Uterus (tissue), 4 donors: Measurements from ENCODE around the gene ZNF283. TPM values are rescaled to one million over a fixed set of nuclear protein-coding genes. Genes with fewer than 3 reads are reported as not detected.

Source experiments
- DNase-seq, 2 donors: peaks; one replicate each; pipeline ENCODE4 v3.0.0-alpha.2; 2019 to 2020
- H3K27ac ChIP-seq, 2 donors: fragments of 200-600 bp; sonication (generic); 1 replicate in 1 of 2; 2 replicates in 1 of 2; pipeline ENCODE4 v1.5.1; 2016 to 2018
- H3K27me3 ChIP-seq, 2 donors: fragments of 200-600 bp; sonication (generic); one replicate each; pipeline ENCODE4 v1.5.1; 2018 to 2019; ENCODE audit warnings: control low read depth in 1 of 2
- H3K36me3 ChIP-seq, 2 donors: fragments of 200-600 bp; sonication (generic); one replicate each; pipeline ENCODE4 v1.5.1; 2019; ENCODE audit warnings: control low read depth in 1 of 2
- H3K4me1 ChIP-seq, 2 donors: fragments of 200-600 bp; sonication (generic); one replicate each; pipeline ENCODE4 v1.5.1; 2018 to 2019; ENCODE audit warnings: control low read depth in 1 of 2
- H3K4me3 ChIP-seq, 2 donors: fragments of 200-600 bp; sonication (generic); 1 replicate in 1 of 2; 2 replicates in 1 of 2; pipeline ENCODE4 v1.5.1; 2018 to 2019; ENCODE audit warnings: mild to moderate bottlenecking in 1 of 2
- H3K9me3 ChIP-seq, 2 donors: fragments of 200-600 bp; sonication (generic); one replicate each; pipeline ENCODE4 v1.5.1; 2019; ENCODE audit warnings: control low read depth in 1 of 2
- CTCF ChIP-seq, 4 experiments: fragments of 200-600 bp in 2 of 4; fragments of 450-650 bp in 2 of 4; sonication (generic) in 2 of 4; IDR thresholded peaks; one replicate each; pipeline ENCODE4 v1.5.1; 2016 to 2019; ENCODE audit warnings: antibody characterized with exemption in 4 of 4, mild to moderate bottlenecking in 2 of 4, moderate library complexity in 1 of 4
- POLR2A ChIP-seq, 2 donors: fragments of 450-650 bp; IDR thresholded peaks; one replicate each; pipeline ENCODE4 v1.6.1; 2016; ENCODE audit warnings: antibody characterized with exemption in 2 of 2, mild to moderate bottlenecking in 1 of 2, moderate library complexity in 1 of 2
- intact Hi-C: fragments of 100-400 bp; cut with DNase I; formaldehyde crosslinking; loops from one replicate; pipeline ENCODE4 v1.15.1; 2023; ENCODE audit warnings: low total_unique reads
- total RNA-seq, 4 donors: library from RNA; depleted of rRNA in 3 of 4; stranded (reverse); fragments of >200 nt in 3 of 4; gene quantifications; one replicate each; pipeline versions ENCODE4 v1.1.0 to v1.2.4, GENCODE V29; 2014 to 2023
- donor health status: DM: yes; HTN: yes; CAD: no.

The ZNF283 gene
- total RNA-seq, 4 donors from 2014 or later = 1.8 to 52.6 (median 14.1) TPM

DNA sequence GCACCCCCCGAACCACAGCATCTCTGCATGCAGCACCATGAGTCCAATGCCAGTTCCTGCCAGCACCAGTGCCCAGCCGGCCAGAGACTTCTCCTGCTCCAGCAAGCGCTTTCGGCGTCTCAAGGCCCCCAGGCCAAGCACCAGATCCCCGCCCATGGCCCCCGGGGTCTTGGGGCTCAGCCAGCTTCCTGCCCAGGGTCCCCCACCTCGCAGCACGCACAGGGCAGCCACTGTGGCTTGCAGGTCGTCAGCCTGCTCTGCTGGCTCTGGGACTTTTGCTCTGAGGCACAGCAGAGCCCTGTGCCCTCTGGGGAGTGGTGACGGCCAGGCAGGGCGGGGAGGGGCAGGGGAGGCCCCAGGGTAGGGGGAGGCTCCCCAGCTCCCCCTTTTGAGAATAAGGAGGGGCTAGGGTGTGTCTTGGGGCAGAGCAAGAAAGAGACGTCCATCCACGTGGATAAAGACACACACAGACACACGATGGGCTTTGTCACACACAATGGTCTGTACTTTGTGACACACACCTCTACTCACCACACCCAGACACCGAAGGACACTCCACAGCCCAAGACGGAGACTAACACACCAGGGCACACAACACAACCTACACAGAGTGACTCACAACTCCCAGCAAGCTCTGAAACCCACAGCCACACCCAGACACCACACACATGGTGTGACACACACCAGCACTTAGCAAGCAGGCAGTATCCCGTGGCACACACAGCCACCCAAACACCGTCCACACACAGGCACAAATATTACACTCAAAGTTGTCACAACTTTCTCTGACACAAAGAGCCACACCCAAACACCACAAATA lies 46.2 kb upstream of the ZNF283 start, which contains the start of gene KCNN4:
Gene KCNN4, minus strand, starts transcription at position 268 of the 820 bp plus-strand sequence. Its CDS starts 112 bp downstream, at position 156.
- TF ChIP-seq POLR2A (IDR thresholded peaks at IDR 0.05) (no peak), CTCF (IDR thresholded peaks at IDR 0.05) (no peak)
- Histone ChIP-seq H3K4me3 (no peak within 1 kb of the TSS), H3K9me3 (no peaks in the 10 kb centered on the region), H3K36me3 (no peaks in the 10 kb centered on the region), H3K27ac (peak within 1 kb of the TSS in 1 of 2 donors; percentile 14), H3K27me3 (no peaks in the 10 kb centered on the region), H3K4me1 (no peaks in the 10 kb centered on the region)
- intact Hi-C loops = loop anchor here (5.0 kb wide), 1 partner anchor 34 kb away; no protein-coding TSS in a partner anchor
- DNase-seq = no peak

- intact Hi-C loops = loop anchor here (5.0 kb wide), 1 partner anchor 34 kb away; no protein-coding TSS in a partner anchor
- H3K36me3 ChIP-seq = no peaks in the 10 kb centered on the region
- H3K4me3 ChIP-seq = no peak overlapping the region
- H3K4me1 ChIP-seq = no peaks in the 10 kb centered on the region
- no peaks in the 10 kb centered on the region for H3K9me3 ChIP-seq
- H3K27ac ChIP-seq = no peak overlapping the region
- DNase-seq = no peak
- TF ChIP-seq CTCF (IDR thresholded peaks at IDR 0.05) (no peak), POLR2A (IDR thresholded peaks at IDR 0.05) (no peak)
- H3K27me3 ChIP-seq = no peaks in the 10 kb centered on the region
These were observed 45.4 kb upstream of the ZNF283 start for GRCh38 chr19:43781630-43782310.

DNA sequence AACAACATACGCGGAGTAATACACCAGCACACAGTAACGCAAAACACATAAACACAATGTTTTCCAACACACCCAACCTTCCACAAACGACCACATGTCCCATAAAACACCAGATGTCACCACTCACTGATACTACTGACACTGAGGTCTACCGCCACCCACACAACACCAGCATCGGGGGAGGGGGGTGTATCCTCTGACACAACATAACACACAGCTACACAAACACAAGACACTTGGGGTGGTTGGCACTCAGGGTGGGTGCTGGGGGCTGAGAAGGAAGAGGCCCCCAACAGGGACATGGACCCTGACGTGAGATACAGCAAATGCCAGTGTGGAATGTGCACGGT lies 44.8 kb upstream of the ZNF283 start:
- no peak for DNase-seq
- intact Hi-C loops = loop anchor here (5.0 kb wide), 1 partner anchor 35 kb away; no protein-coding TSS in a partner anchor
- no peaks in the 10 kb centered on the region for H3K27me3 ChIP-seq
- H3K27ac ChIP-seq = no peak overlapping the region
- H3K9me3 ChIP-seq = no peaks in the 10 kb centered on the region
- TF ChIP-seq CTCF (IDR thresholded peaks at IDR 0.05) (no peak), POLR2A (IDR thresholded peaks at IDR 0.05) (no peak)
- no peaks in the 10 kb centered on the region for H3K36me3 ChIP-seq
- H3K4me1 ChIP-seq = no peaks in the 10 kb centered on the region
- no peak overlapping the region for H3K4me3 ChIP-seq

- no peaks in the 10 kb centered on the region for H3K9me3 ChIP-seq
- intact Hi-C loops = loop anchor here (5.0 kb wide), 1 partner anchor 35 kb away; no protein-coding TSS in a partner anchor
- no peaks in the 10 kb centered on the region for H3K4me1 ChIP-seq
- DNase-seq = no peak
- H3K4me3 ChIP-seq = no peak overlapping the region
- no peak overlapping the region for H3K27ac ChIP-seq
- no peaks in the 10 kb centered on the region for H3K27me3 ChIP-seq
- TF ChIP-seq POLR2A (IDR thresholded peaks at IDR 0.05) = no peak
- no peak for TF ChIP-seq CTCF (IDR thresholded peaks at IDR 0.05)
- H3K36me3 ChIP-seq = no peaks in the 10 kb centered on the region
These were observed 44.4 kb upstream of the ZNF283 start for GRCh38 chr19:43782689-43783231.
